Measurements from ENCODE around the gene CMIP.
A peak's percentile ranks its signal among the peaks of the same experiment; 100 is the strongest.

The CMIP gene

GRCh38 chr16:81444448-81445121 is at the start of gene CMIP:
TSS of gene CMIP (plus strand) at chr16:81444808.
- Histone ChIP-seq H3K4me1 (peaks cover 0 to 44% (median 18%) of the 10 kb centered on the region in 4 donors), H3K36me3 (no peaks in the 10 kb centered on the region), H3K4me3 (peak within 1 kb of the TSS; percentile 62 to 73), H3K27ac (peak within 1 kb of the TSS; percentile 60 to 76), H3K9me3 (no peaks in the 10 kb centered on the region), H3K27me3 (no peaks in the 10 kb centered on the region)
- peak; percentile 73 to 89 for DNase-seq
- no peak for TF ChIP-seq CTCF (IDR thresholded peaks at IDR 0.05)
- intact Hi-C loops (cut with DNase I; ENCODE audit: low total_unique reads) = loop anchor here (10.0 kb wide), 1 partner anchor 160 kb away; no protein-coding TSS in a partner anchor

GRCh38 chr16:81394966-81395655 is 49.5 kb upstream of the CMIP start:
- H3K9me3 ChIP-seq = peaks cover 0 to 8% (median 0%) of the 10 kb centered on the region in 3 donors
- intact Hi-C loops (cut with DNase I; ENCODE audit: low total_unique reads) = no loop called here
- DNase-seq = peak; percentile 24 to 71

GRCh38 chr16:81397058-81397878 is 47.3 kb upstream of the CMIP start:
- intact Hi-C loops (cut with DNase I; ENCODE audit: low total_unique reads) = no loop called here
- Histone ChIP-seq H3K27me3 (peaks cover 0 to 3% of the 10 kb centered on the region in 2 donors), H3K4me3 (no peak overlapping the region), H3K36me3 (peaks cover 0 to 5% (median 0%) of the 10 kb centered on the region in 3 donors), H3K27ac (no peak overlapping the region), H3K9me3 (peaks cover 0 to 8% (median 0%) of the 10 kb centered on the region in 3 donors), H3K4me1 (peaks cover 0 to 3% (median 0%) of the 10 kb centered on the region in 4 donors)
- no peak for TF ChIP-seq CTCF (IDR thresholded peaks at IDR 0.05)
- peak in 1 of 2 donors; percentile 47 for DNase-seq

More at GRCh38 chr16:81394966-81395655, 49.5 kb upstream of the CMIP start:
- Histone ChIP-seq H3K4me3 (no peak overlapping the region), H3K4me1 (no peaks in the 10 kb centered on the region), H3K27me3 (no peaks in the 10 kb centered on the region), H3K27ac (no peak overlapping the region), H3K36me3 (peaks cover 0 to 20% (median 13%) of the 10 kb centered on the region in 3 donors)
- TF ChIP-seq CTCF (IDR thresholded peaks at IDR 0.05) = no peak

DNA sequence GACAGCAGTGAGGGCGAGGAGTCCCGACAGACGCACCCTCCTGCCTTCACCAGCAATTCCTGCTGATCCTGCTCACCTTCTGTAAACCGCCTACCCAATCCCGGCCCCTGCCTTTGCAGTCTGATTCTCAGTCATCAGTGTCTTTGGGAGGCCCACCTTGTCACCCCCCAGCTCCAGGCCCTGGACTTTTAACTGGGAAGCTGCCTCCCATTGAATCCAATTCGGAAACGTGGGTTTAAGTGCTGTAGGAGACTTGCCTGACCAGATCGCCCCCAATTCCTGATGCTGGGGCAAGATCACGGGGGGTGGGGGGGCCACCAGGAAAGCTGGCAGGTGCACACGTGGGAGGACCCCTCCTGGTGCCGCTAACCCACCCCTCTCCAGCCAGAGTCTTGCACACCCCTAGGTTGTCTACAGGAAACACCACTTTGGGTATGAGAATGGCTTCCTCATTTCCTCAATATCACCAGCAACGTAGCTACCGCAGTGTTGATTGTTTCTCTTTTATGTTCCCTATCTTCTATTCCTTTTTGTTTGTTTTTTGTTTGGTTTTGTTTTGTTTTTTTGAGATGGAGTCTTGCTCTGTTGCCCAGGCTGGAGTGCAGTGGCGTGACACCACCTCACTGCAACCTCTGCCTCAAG is 46.6 kb upstream of the CMIP start:
- Histone ChIP-seq H3K27ac (no peak overlapping the region), H3K4me1 (peaks cover 0 to 3% (median 0%) of the 10 kb centered on the region in 4 donors), H3K36me3 (no peaks in the 10 kb centered on the region), H3K4me3 (no peak overlapping the region), H3K9me3 (peaks cover 0 to 8% (median 0%) of the 10 kb centered on the region in 3 donors), H3K27me3 (peaks cover 0 to 8% of the 10 kb centered on the region in 2 donors)
- intact Hi-C loops (cut with DNase I; ENCODE audit: low total_unique reads) = no loop called here
- TF ChIP-seq CTCF (IDR thresholded peaks at IDR 0.05) = no peak
- DNase-seq = peak in 1 of 2 donors; percentile 24

DNA sequence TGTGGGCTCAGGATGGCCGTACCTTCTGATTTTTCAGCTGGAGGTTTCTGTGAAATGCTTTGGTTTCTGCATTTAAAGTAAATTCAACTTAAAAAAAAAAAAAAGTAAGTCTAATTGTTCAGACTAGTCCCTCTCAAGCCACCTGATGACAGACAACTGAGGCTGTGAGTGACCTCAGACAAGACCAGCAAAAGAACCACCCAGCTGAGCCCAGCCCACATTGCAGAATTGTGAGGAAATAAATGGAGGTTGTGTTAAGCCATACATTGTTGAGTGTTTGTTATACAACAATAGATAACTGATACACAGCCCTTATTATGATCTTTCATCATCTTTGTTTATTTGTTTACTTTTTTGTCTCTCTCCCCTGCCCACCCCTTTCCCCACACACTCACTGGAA is 44.7 kb upstream of the CMIP start:
- TF ChIP-seq CTCF (IDR thresholded peaks at IDR 0.05) = no peak
- no peak overlapping the region for H3K4me3 ChIP-seq
- H3K27me3 ChIP-seq = peaks cover 0 to 18% of the 10 kb centered on the region in 2 donors
- intact Hi-C loops (cut with DNase I; ENCODE audit: low total_unique reads) = loop anchor here (5.0 kb wide), 1 partner anchor 337 kb away; no protein-coding TSS in a partner anchor
- peaks cover 0 to 8% (median 6%) of the 10 kb centered on the region in 4 donors for H3K4me1 ChIP-seq
- H3K9me3 ChIP-seq = peaks cover 0 to 8% (median 0%) of the 10 kb centered on the region in 3 donors
- peak in 1 of 2 donors; percentile 1 for DNase-seq
- no peak overlapping the region for H3K27ac ChIP-seq
- no peaks in the 10 kb centered on the region for H3K36me3 ChIP-seq
